Panc1 (cell line): Measurements from ENCODE around the gene NCKAP1.

Source experiments
- CTCF ChIP-seq: fragments of 450-650 bp; IDR thresholded peaks from 2 replicates; pipeline ENCODE4 v1.5.1; 2017; ENCODE audit warnings: mild to moderate bottlenecking
- POLR2AphosphoS5 ChIP-seq: IDR thresholded peaks from 2 replicates; pipeline ENCODE4 v1.6.1; 2012; ENCODE audit warnings: mild to moderate bottlenecking, low read depth, low read length, moderate library complexity
- SIN3A ChIP-seq: IDR thresholded peaks from 2 replicates; pipeline ENCODE4 v1.6.1; 2012; ENCODE audit warnings: low read depth, mild to moderate bottlenecking, low read length, moderate library complexity, borderline replicate concordance; ENCODE audit not compliant: insufficient read depth

GRCh38 chr2:183033951-183034350, 4.3 kb downstream of the NCKAP1 start:
- no peak for TF ChIP-seq CTCF
- TF ChIP-seq SIN3A, result no peak
- TF ChIP-seq POLR2AphosphoS5, result no peak
